ENCODE data around the gene TFPT.

The TFPT gene

GRCh38 chr19:54069470-54069869 is 46.0 kb downstream of the TFPT start:
- DNase-seq = no peak

DNA sequence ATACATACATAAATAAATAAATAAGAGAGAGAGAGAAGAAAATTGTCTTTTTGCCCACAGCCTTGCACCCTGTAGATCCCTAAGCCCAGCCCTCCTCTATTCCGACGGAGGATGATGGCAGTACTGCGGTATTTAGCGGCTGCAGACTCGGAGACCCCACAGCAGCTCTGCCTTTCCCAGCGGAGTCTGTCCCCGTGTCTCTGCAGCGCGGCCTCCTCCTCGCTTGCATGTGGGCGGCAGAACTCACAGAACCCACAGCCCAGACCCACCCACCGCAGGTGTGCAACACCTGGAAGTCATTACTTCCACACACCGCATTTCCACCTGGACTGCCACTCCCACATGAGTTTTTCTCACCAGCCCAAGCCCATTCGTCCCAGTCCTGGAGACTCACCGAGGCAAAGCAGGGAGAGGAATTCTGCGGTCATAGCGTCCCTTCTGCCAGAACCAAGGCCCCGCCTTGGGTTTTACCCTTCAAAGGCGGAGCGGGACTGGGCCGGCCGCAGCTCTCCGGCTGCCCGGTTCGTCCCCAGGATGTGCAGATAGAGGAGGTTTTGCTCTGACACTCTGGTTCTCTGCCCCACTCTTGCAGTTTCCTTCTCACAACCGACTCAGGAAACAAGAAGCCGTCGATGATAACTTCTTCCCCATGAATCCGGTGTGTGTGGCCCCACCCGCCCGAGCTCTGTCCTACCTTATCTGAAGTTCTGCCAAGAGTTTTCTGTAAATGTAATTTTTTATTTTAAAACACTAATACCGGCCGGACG is 51.9 kb downstream of the TFPT start, which contains the start of gene VSTM1:
TSS of gene VSTM1 (minus strand) at position 548 of the 767 bp plus-strand sequence. CDS start at position 428, 120 bp downstream.
- no peak for DNase-seq

DNA sequence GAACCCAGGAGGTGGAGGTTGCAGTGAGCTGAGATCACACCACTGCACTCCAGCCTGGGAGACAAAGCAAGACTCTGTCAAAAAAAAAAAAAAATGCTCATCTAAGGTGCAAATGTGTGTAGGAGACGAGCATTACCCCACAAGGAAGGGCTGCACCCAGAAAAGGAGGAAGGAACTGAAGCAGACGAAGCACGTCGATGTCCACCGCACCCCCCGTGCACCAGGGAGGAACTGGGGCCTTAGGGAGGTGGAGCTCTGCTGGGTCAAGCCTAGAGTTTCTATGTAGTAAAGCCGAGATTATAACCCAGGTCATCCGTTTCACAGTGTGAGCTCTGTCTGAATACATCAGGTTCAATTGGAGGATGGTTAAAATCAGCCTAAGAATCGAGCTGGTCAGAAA is 52.8 kb downstream of the TFPT start:
- DNase-seq = no peak
